ENCODE data around the gene ATAD3C. TPM values are rescaled to one million over a fixed set of nuclear protein-coding genes. Genes with fewer than 3 reads are reported as not detected.
A peak's percentile ranks its signal among the peaks of the same experiment; 100 is the strongest.

ATAD3C gene
- polyA plus RNA-seq, 3 donors: not detected

DNA sequence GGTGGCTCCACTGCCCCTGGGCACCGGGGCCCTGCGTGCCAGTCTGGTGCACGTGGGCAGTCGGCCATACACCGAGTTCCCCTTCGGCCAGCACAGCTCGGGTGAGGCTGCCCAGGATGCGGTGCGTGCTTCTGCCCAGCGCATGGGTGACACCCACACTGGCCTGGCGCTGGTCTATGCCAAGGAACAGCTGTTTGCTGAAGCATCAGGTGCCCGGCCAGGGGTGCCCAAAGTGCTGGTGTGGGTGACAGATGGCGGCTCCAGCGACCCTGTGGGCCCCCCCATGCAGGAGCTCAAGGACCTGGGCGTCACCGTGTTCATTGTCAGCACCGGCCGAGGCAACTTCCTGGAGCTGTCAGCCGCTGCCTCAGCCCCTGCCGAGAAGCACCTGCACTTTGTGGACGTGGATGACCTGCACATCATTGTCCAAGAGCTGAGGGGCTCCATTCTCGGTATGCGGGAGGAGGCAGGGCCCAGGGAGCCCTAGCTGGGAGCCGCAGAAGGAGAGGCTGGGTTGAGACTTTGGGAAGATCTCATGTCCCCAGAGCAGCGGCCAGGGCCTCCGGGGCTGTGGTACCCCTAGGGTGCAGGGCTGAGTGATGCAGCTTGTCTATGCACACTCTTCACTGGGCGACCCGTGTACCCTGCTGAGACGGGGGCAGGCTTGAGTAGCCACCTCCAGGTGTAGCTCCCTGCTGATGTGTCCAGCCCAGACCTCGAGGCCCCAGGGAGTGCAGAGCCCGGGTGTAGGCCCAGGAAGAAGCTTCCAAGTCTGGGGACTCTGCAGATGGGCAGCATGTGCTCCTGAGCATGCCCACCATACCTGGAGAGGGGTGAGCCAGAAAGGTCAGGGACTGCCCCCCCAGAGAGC is 12.2 kb upstream of the ATAD3C start:
- Mint-ChIP-seq H3K4me1 (peaks cover 12% of the 10 kb centered on the region), H3K4me3 (peak overlapping the region in 1 of 2 donors; percentile 11), H3K27ac (peak overlapping the region in 1 of 7 donors; percentile 20), H3K27me3 (ENCODE audit: low read depth in 3 of 3) (peaks cover 30 to 71% (median 41%) of the 10 kb centered on the region in 3 donors), H3K9me3 (peaks cover 0 to 8% (median 0%) of the 10 kb centered on the region in 7 donors), H3K36me3 (peaks cover 1 to 2% of the 10 kb centered on the region in 2 donors)
- no peak overlapping the region for H3K27ac ChIP-seq (ENCODE audit: low read depth in 1 of 2, low read length in 2 of 2)
- H3K27me3 ChIP-seq (ENCODE audit: control insufficient read depth in 2 of 2, insufficient read depth in 2 of 2, low read length in 2 of 2): peaks cover 19 to 46% of the 10 kb centered on the region in 2 donors
- H3K79me2 ChIP-seq (ENCODE audit: insufficient read depth, low read length): no peaks in the 10 kb centered on the region
- H4K20me1 ChIP-seq (ENCODE audit: insufficient read depth, low read length): no peaks in the 10 kb centered on the region
- H3K9ac ChIP-seq (ENCODE audit: insufficient read depth, low read length, poor library complexity, severe bottlenecking): no peak overlapping the region
- H2AFZ ChIP-seq (ENCODE audit: insufficient read depth, low read depth, low read length, poor library complexity, severe bottlenecking): no peak overlapping the region
- no peaks in the 10 kb centered on the region for H3K36me3 ChIP-seq (replicated peaks in 1 of 2; ENCODE audit: control insufficient read depth in 1 of 2, insufficient read depth in 2 of 2, low read length in 2 of 2)
- intact Hi-C loops (cut with micrococcal nuclease): no loop called here
- no peak overlapping the region for H3K4me2 ChIP-seq (replicated peaks; ENCODE audit: extremely low read depth, low read length, poor library complexity, severe bottlenecking)
- DNase-seq: no peak
- 93% methylated on average over 31 of the region's 31 CpGs for WGBS (ENCODE audit: insufficient coverage)
- TF ChIP-seq, protein P1, sequence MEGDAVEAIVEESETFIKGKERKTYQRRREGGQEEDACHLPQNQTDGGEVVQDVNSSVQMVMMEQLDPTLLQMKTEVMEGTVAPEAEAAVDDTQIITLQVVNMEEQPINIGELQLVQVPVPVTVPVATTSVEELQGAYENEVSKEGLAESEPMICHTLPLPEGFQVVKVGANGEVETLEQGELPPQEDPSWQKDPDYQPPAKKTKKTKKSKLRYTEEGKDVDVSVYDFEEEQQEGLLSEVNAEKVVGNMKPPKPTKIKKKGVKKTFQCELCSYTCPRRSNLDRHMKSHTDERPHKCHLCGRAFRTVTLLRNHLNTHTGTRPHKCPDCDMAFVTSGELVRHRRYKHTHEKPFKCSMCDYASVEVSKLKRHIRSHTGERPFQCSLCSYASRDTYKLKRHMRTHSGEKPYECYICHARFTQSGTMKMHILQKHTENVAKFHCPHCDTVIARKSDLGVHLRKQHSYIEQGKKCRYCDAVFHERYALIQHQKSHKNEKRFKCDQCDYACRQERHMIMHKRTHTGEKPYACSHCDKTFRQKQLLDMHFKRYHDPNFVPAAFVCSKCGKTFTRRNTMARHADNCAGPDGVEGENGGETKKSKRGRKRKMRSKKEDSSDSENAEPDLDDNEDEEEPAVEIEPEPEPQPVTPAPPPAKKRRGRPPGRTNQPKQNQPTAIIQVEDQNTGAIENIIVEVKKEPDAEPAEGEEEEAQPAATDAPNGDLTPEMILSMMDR (IDR thresholded peaks at IDR 0.05): no peak
- H3K9me3 ChIP-seq (replicated peaks in 1 of 2; ENCODE audit: control insufficient read depth in 1 of 2, insufficient read depth in 1 of 2, low read length in 2 of 2): peaks cover 0 to 6% of the 10 kb centered on the region in 2 donors
- H3K4me3 ChIP-seq (replicated peaks in 1 of 3; ENCODE audit: low read depth in 2 of 3, low read length in 3 of 3): no peak overlapping the region
- H3K4me1 ChIP-seq (ENCODE audit: control insufficient read depth in 1 of 2, insufficient read depth in 2 of 2, low read length in 2 of 2): peaks cover 8 to 18% of the 10 kb centered on the region in 2 donors

DNA sequence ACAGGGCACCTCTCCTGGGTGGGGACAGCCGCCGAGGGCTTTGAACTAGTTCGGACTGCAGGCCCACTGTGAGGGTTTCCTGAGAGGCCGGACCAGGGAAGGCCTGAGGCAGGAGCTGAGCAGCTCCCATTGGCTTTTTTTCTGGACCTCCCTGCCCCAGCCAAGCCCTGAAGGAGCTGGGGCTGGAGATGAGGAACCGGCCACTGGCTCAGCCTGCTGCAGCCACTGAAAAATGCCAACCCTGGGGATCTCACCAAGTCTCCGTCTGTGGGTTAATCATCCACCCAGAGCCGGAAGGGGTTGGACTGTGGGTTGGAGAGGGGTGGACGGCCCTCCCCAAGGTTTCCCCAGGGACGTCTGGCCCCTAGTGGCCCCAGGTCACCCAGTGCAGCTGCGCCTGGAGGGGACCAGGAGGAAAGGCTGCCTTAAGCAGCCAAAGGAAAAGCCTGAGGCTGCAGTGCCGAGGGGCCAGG is 11.5 kb upstream of the ATAD3C start:
- no peak overlapping the region for H3K9ac ChIP-seq (ENCODE audit: insufficient read depth, low read length, poor library complexity, severe bottlenecking)
- no peaks in the 10 kb centered on the region for H3K36me3 ChIP-seq (replicated peaks in 1 of 2; ENCODE audit: control insufficient read depth in 1 of 2, insufficient read depth in 2 of 2, low read length in 2 of 2)
- no peak overlapping the region for H3K4me2 ChIP-seq (replicated peaks; ENCODE audit: extremely low read depth, low read length, poor library complexity, severe bottlenecking)
- H2AFZ ChIP-seq (ENCODE audit: insufficient read depth, low read depth, low read length, poor library complexity, severe bottlenecking): no peak overlapping the region
- H3K27ac ChIP-seq (ENCODE audit: low read depth in 1 of 2, low read length in 2 of 2): no peak overlapping the region
- Mint-ChIP-seq H3K4me3 (no peak overlapping the region), H3K36me3 (peaks cover 1 to 2% of the 10 kb centered on the region in 2 donors), H3K9me3 (peaks cover 0 to 8% (median 0%) of the 10 kb centered on the region in 7 donors), H3K27me3 (ENCODE audit: low read depth in 3 of 3) (peaks cover 27 to 65% (median 36%) of the 10 kb centered on the region in 3 donors), H3K4me1 (peaks cover 12% of the 10 kb centered on the region), H3K27ac (no peak overlapping the region)
- intact Hi-C loops (cut with micrococcal nuclease): no loop called here
- H3K27me3 ChIP-seq (ENCODE audit: control insufficient read depth in 2 of 2, insufficient read depth in 2 of 2, low read length in 2 of 2): peaks cover 19 to 43% of the 10 kb centered on the region in 2 donors
- TF ChIP-seq, protein P1 (IDR thresholded peaks at IDR 0.05): no peak
- H3K4me3 ChIP-seq (replicated peaks in 1 of 3; ENCODE audit: low read depth in 2 of 3, low read length in 3 of 3): no peak overlapping the region
- H4K20me1 ChIP-seq (ENCODE audit: insufficient read depth, low read length): no peaks in the 10 kb centered on the region
- no peak for DNase-seq
- peaks cover 8 to 18% of the 10 kb centered on the region in 2 donors for H3K4me1 ChIP-seq (ENCODE audit: control insufficient read depth in 1 of 2, insufficient read depth in 2 of 2, low read length in 2 of 2)
- no peaks in the 10 kb centered on the region for H3K79me2 ChIP-seq (ENCODE audit: insufficient read depth, low read length)
- WGBS (ENCODE audit: insufficient coverage): 54% methylated on average over 11 of the region's 11 CpGs
- H3K9me3 ChIP-seq (replicated peaks in 1 of 2; ENCODE audit: control insufficient read depth in 1 of 2, insufficient read depth in 1 of 2, low read length in 2 of 2): peaks cover 0 to 6% of the 10 kb centered on the region in 2 donors
